ENCODE results near the gene CD177. TPM values are rescaled to one million over a fixed set of nuclear protein-coding genes. Genes with fewer than 3 reads are reported as not detected.
"Not testable (repeated sequence)": the region's sequence is repeated elsewhere in the genome, so short reads cannot be mapped to it uniquely, and the experiment has no call there.

Gene CD177
- total RNA-seq, 2 donors from 2014 or later: 3.0 to 6.0 TPM

DNA sequence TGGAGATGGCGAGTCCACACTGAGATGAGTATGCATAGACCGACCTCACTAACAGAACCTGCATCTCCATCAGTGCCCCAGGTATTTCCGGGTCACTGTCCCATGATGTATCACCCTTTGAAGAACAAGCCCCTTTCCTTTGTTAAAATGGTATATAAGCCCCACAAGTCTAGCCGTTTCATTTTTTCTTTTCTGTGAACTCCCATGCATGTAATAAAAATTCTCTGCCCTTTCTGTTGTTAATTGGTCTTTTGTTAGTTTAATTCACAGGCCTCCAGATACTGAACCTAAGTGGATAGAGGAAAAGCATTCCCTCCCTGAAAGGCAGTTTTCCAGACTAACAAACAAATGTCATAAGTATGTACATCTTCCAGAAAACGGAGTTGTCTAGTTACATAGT is 15.0 kb upstream of the CD177 start:
- Mint-ChIP-seq H3K4me1 (no peaks in the 10 kb centered on the region), H3K36me3 (ENCODE audit: low read depth) (peaks cover 2% of the 10 kb centered on the region), H3K4me3 (no peak overlapping the region), H3K9me3 (peaks cover 77% of the 10 kb centered on the region), H3K27me3 (ENCODE audit: insufficient read depth) (peaks cover 4% of the 10 kb centered on the region), H3K27ac (no peak overlapping the region)
- no peak overlapping the region for H3K27ac ChIP-seq (ENCODE audit: low read depth, low read length)
- H3K9ac ChIP-seq (ENCODE audit: extremely low read depth, low read length, poor library complexity, severe bottlenecking): no peak overlapping the region
- H3K27me3 ChIP-seq (ENCODE audit: control insufficient read depth, insufficient read depth, low read length, poor library complexity, severe bottlenecking): no peaks in the 10 kb centered on the region
- H3K4me1 ChIP-seq (ENCODE audit: control insufficient read depth, insufficient read depth, low read length): no peaks in the 10 kb centered on the region
- no peak overlapping the region for H3K4me3 ChIP-seq (ENCODE audit: low read length)
- no peak for DNase-seq
- 67 to 72% methylated on average over 3 to 5 of the region's 5 CpGs for WGBS, 2 experiments (ENCODE audit: insufficient coverage in 1 of 2, insufficient read length in 1 of 2)
- TF ChIP-seq CTCF (conservative IDR thresholded peaks at IDR 0.05): no peak
- H3K36me3 ChIP-seq (ENCODE audit: control insufficient read depth, insufficient read depth, low read length): no peaks in the 10 kb centered on the region
- no peaks in the 10 kb centered on the region for H3K9me3 ChIP-seq (ENCODE audit: control insufficient read depth, low read length)

- H3K27me3 ChIP-seq (ENCODE audit: control insufficient read depth, insufficient read depth, low read length, poor library complexity, severe bottlenecking); H3K4me1 ChIP-seq (ENCODE audit: control insufficient read depth, insufficient read depth, low read length); H3K9me3 ChIP-seq (ENCODE audit: control insufficient read depth, low read length); DNase-seq; H3K4me3 ChIP-seq (ENCODE audit: low read length); H3K4me3 Mint-ChIP-seq; H3K27ac Mint-ChIP-seq; H3K27me3 Mint-ChIP-seq (ENCODE audit: insufficient read depth); H3K4me1 Mint-ChIP-seq; H3K36me3 Mint-ChIP-seq (ENCODE audit: low read depth); H3K9ac ChIP-seq (ENCODE audit: extremely low read depth, low read length, poor library complexity, severe bottlenecking); H3K36me3 ChIP-seq (ENCODE audit: control insufficient read depth, insufficient read depth, low read length); H3K27ac ChIP-seq (ENCODE audit: low read depth, low read length): not testable (repeated sequence)
- H3K9me3 Mint-ChIP-seq: peaks cover 73% of the 10 kb centered on the region
- WGBS, 2 experiments (ENCODE audit: insufficient coverage in 1 of 2, insufficient read length in 1 of 2): 83 to 89% methylated on average over 1 to 4 of the region's 6 CpGs
These were observed 14.1 kb upstream of the CD177 start for GRCh38 chr19:43339243-43339930.

- H3K27ac Mint-ChIP-seq; H3K27me3 Mint-ChIP-seq (ENCODE audit: insufficient read depth); H3K27me3 ChIP-seq (ENCODE audit: control insufficient read depth, insufficient read depth, low read length, poor library complexity, severe bottlenecking); H3K36me3 Mint-ChIP-seq (ENCODE audit: low read depth); H3K27ac ChIP-seq (ENCODE audit: low read depth, low read length); H3K36me3 ChIP-seq (ENCODE audit: control insufficient read depth, insufficient read depth, low read length); H3K4me3 ChIP-seq (ENCODE audit: low read length); H3K4me1 ChIP-seq (ENCODE audit: control insufficient read depth, insufficient read depth, low read length); H3K4me1 Mint-ChIP-seq; DNase-seq; H3K9me3 ChIP-seq (ENCODE audit: control insufficient read depth, low read length); H3K4me3 Mint-ChIP-seq; H3K9ac ChIP-seq (ENCODE audit: extremely low read depth, low read length, poor library complexity, severe bottlenecking): not testable (repeated sequence)
- H3K9me3 Mint-ChIP-seq: peaks cover 71% of the 10 kb centered on the region
- WGBS, 2 experiments (ENCODE audit: insufficient coverage in 1 of 2, insufficient read length in 1 of 2): 77 to 93% methylated on average over 2 of the region's 2 CpGs
These were observed 13.4 kb upstream of the CD177 start for GRCh38 chr19:43340101-43340500.

- DNase-seq; H3K4me3 Mint-ChIP-seq; H3K4me1 ChIP-seq (ENCODE audit: control insufficient read depth, insufficient read depth, low read length); H3K27ac ChIP-seq (ENCODE audit: low read depth, low read length); H3K27me3 ChIP-seq (ENCODE audit: control insufficient read depth, insufficient read depth, low read length, poor library complexity, severe bottlenecking); H3K4me3 ChIP-seq (ENCODE audit: low read length); H3K27me3 Mint-ChIP-seq (ENCODE audit: insufficient read depth); H3K36me3 Mint-ChIP-seq (ENCODE audit: low read depth); H3K4me1 Mint-ChIP-seq; H3K27ac Mint-ChIP-seq; H3K9me3 ChIP-seq (ENCODE audit: control insufficient read depth, low read length); H3K9ac ChIP-seq (ENCODE audit: extremely low read depth, low read length, poor library complexity, severe bottlenecking); H3K36me3 ChIP-seq (ENCODE audit: control insufficient read depth, insufficient read depth, low read length): not testable (repeated sequence)
- peaks cover 71% of the 10 kb centered on the region for H3K9me3 Mint-ChIP-seq
- 84 to 94% methylated on average over 3 of the region's 3 CpGs for WGBS, 2 experiments (ENCODE audit: insufficient coverage in 1 of 2, insufficient read length in 1 of 2)
These were observed 12.4 kb upstream of the CD177 start for GRCh38 chr19:43341098-43341497.

- not testable (repeated sequence) for H3K4me3 Mint-ChIP-seq, H3K27ac Mint-ChIP-seq
- WGBS, 2 experiments (ENCODE audit: insufficient coverage in 1 of 2, insufficient read length in 1 of 2): 92 to 100% methylated on average over 3 to 7 of the region's 8 CpGs
These were observed 11.4 kb upstream of the CD177 start for GRCh38 chr19:43342104-43342503.

GRCh38 chr19:43344347-43344925 is 9.1 kb upstream of the CD177 start:
- H3K4me1 ChIP-seq (ENCODE audit: control insufficient read depth, insufficient read depth, low read length); H3K4me1 Mint-ChIP-seq; H3K9me3 ChIP-seq (ENCODE audit: control insufficient read depth, low read length); DNase-seq; H3K4me3 ChIP-seq (ENCODE audit: low read length); H3K27me3 ChIP-seq (ENCODE audit: control insufficient read depth, insufficient read depth, low read length, poor library complexity, severe bottlenecking); H3K36me3 Mint-ChIP-seq (ENCODE audit: low read depth); H3K4me3 Mint-ChIP-seq; H3K27ac ChIP-seq (ENCODE audit: low read depth, low read length); H3K36me3 ChIP-seq (ENCODE audit: control insufficient read depth, insufficient read depth, low read length); H3K27me3 Mint-ChIP-seq (ENCODE audit: insufficient read depth); H3K9ac ChIP-seq (ENCODE audit: extremely low read depth, low read length, poor library complexity, severe bottlenecking); H3K27ac Mint-ChIP-seq: not testable (repeated sequence)
- WGBS, 2 experiments (ENCODE audit: insufficient coverage in 1 of 2, insufficient read length in 1 of 2): 90 to 92% methylated on average over 12 to 16 of the region's 16 CpGs
- H3K9me3 Mint-ChIP-seq: peaks cover 60% of the 10 kb centered on the region

More at GRCh38 chr19:43342104-43342503, 11.4 kb upstream of the CD177 start:
- not testable (repeated sequence) for H3K27me3 Mint-ChIP-seq (ENCODE audit: insufficient read depth); DNase-seq; H3K4me1 ChIP-seq (ENCODE audit: control insufficient read depth, insufficient read depth, low read length); H3K4me3 ChIP-seq (ENCODE audit: low read length); H3K9ac ChIP-seq (ENCODE audit: extremely low read depth, low read length, poor library complexity, severe bottlenecking); H3K27ac ChIP-seq (ENCODE audit: low read depth, low read length); H3K27me3 ChIP-seq (ENCODE audit: control insufficient read depth, insufficient read depth, low read length, poor library complexity, severe bottlenecking); H3K36me3 ChIP-seq (ENCODE audit: control insufficient read depth, insufficient read depth, low read length); H3K36me3 Mint-ChIP-seq (ENCODE audit: low read depth); H3K9me3 ChIP-seq (ENCODE audit: control insufficient read depth, low read length); H3K4me1 Mint-ChIP-seq
- H3K9me3 Mint-ChIP-seq: peaks cover 68% of the 10 kb centered on the region
